NB4 (cell line): ENCODE measurements around the gene SLC26A2.

Source experiments
- POLR2A ChIP-seq: IDR thresholded peaks from 2 replicates; pipeline ENCODE4 v1.6.1; 2011; ENCODE audit warnings: mild to moderate bottlenecking; ENCODE audit not compliant: insufficient read length; ENCODE audit errors: extremely low read depth
- TF ChIP-seq, protein P1 (sequence below): IDR thresholded peaks from 2 replicates; pipeline ENCODE4 v1.6.1; 2011; ENCODE audit warnings: low read depth, low read length
- TF ChIP-seq, protein P2 (sequence below): IDR thresholded peaks from one replicate; pipeline ENCODE4 v1.5.1; 2012; ENCODE audit warnings: low read depth, low read length

DNA sequence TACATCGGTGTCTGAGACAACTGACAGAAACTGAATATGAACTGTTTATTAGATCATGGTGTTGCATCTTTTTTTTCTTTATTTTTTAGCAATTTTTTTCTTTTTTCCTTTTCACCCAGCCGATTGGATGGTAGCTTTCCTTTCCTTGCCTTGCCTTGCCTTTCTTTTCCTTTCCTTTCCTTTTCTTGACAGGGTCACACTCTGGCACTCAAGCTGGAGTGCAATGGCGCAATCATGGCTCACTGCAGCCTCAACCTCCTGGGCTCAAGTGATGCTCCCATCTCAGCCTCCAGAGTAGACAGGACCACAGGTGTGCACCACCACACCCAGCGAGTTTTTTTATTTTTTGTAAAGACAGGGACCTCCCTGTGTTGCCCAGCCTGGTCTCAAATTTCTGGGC is 18.8 kb upstream of the SLC26A2 start:
- TF ChIP-seq, protein P1, sequence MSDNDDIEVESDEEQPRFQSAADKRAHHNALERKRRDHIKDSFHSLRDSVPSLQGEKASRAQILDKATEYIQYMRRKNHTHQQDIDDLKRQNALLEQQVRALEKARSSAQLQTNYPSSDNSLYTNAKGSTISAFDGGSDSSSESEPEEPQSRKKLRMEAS, result no peak
- TF ChIP-seq, protein P2, sequence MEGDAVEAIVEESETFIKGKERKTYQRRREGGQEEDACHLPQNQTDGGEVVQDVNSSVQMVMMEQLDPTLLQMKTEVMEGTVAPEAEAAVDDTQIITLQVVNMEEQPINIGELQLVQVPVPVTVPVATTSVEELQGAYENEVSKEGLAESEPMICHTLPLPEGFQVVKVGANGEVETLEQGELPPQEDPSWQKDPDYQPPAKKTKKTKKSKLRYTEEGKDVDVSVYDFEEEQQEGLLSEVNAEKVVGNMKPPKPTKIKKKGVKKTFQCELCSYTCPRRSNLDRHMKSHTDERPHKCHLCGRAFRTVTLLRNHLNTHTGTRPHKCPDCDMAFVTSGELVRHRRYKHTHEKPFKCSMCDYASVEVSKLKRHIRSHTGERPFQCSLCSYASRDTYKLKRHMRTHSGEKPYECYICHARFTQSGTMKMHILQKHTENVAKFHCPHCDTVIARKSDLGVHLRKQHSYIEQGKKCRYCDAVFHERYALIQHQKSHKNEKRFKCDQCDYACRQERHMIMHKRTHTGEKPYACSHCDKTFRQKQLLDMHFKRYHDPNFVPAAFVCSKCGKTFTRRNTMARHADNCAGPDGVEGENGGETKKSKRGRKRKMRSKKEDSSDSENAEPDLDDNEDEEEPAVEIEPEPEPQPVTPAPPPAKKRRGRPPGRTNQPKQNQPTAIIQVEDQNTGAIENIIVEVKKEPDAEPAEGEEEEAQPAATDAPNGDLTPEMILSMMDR, result no peak
- no peak for TF ChIP-seq POLR2A
